ENCODE data around the gene COPZ1.

- TF ChIP-seq POLR2A (IDR thresholded peaks at IDR 0.05) (peak; percentile 96), CTCF (IDR thresholded peaks at IDR 0.05 in 4 of 5, conservative IDR thresholded peaks at IDR 0.05 in 1 of 5) (no peak)
Measured at GRCh38 chr12:54279632-54280467, 45.1 kb upstream of the COPZ1 start, which contains the start of gene CBX5.

Data from gastrocnemius medialis (tissue), 4 donors.